ENCODE measurements around the gene IGFL1.

GRCh38 chr19:46216612-46217011, 12.9 kb upstream of the IGFL1 start:
- no peak for TF ChIP-seq POLR2A (IDR thresholded peaks at IDR 0.05)
- no peak for TF ChIP-seq CTCF (IDR thresholded peaks at IDR 0.05)

Measured in heart left ventricle (tissue), 13 donors.